Caco-2 (cell line): Measurements from ENCODE around the gene ENTPD2. TPM values are rescaled to one million over a fixed set of nuclear protein-coding genes. Genes with fewer than 3 reads are reported as not detected.

Experiments
- BruUV-seq: library from RNA; stranded (reverse); fragments of 400-500 nt; replicated peaks from 2 replicates; lab custom pipeline; 2021; lab: Mats Ljungman, UMichigan
- CTCF ChIA-PET: fragments of 300-600 bp; sonication (Branson Sonifier 250); formaldehyde crosslinking; loops from one replicate; lab custom pipeline; 2022; ENCODE audit warnings: antibody characterized with exemption; lab: Charles Lee
- POLR2A ChIA-PET: fragments of 300-600 bp; sonication (Branson Sonifier 250); formaldehyde crosslinking; loops from one replicate; lab custom pipeline; 2022; ENCODE audit warnings: antibody characterized with exemption; lab: Charles Lee
- DNase-seq, 2 experiments: peaks; one replicate each; pipeline versions ENCODE4 v3.0.0 to v3.0.0-alpha.2; 2020 to 2022
- H3K27me3 ChIP-seq: replicated peaks from 2 replicates; pipeline ENCODE4 v1.6.0; 2011; ENCODE audit warnings: low read length; ENCODE audit not compliant: control insufficient read depth, insufficient read depth
- H3K36me3 ChIP-seq: 2 replicates; pipeline ENCODE4 v1.5.1; 2011; ENCODE audit warnings: low read length; ENCODE audit not compliant: control insufficient read depth, insufficient read depth
- H3K4me1 ChIP-seq: fragments of 250-450 bp; sonication (Bioruptor Pico); 2 replicates; pipeline ENCODE4 v1.5.1; 2020; ENCODE audit warnings: mild to moderate bottlenecking
- H3K4me3 ChIP-seq: 2 replicates; pipeline ENCODE4 v1.5.1; 2011; ENCODE audit warnings: low read depth, mild to moderate bottlenecking, control low read depth, low read length
- H3K9me3 ChIP-seq: fragments of 250-450 bp; sonication (Bioruptor Pico); 2 replicates; pipeline ENCODE4 v1.5.1; 2020; ENCODE audit warnings: mild to moderate bottlenecking, moderate library complexity
- H3K27ac Mint-ChIP-seq: one replicate; pipeline ENCODE4 v1.8.0; 2022; ENCODE audit warnings: mixed read lengths; ENCODE audit not compliant: unreplicated experiment
- H3K27me3 Mint-ChIP-seq: one replicate; pipeline ENCODE4 v1.8.0; 2022; ENCODE audit warnings: mixed read lengths; ENCODE audit not compliant: insufficient read depth, unreplicated experiment
- H3K36me3 Mint-ChIP-seq: one replicate; pipeline ENCODE4 v1.8.0; 2022; ENCODE audit warnings: mild to moderate bottlenecking, mixed read lengths; ENCODE audit not compliant: insufficient read depth, unreplicated experiment
- H3K4me1 Mint-ChIP-seq: one replicate; pipeline ENCODE4 v1.8.0; 2022; ENCODE audit warnings: low read depth, mixed read lengths; ENCODE audit not compliant: unreplicated experiment
- H3K4me3 Mint-ChIP-seq: one replicate; pipeline ENCODE4 v1.8.0; 2022; ENCODE audit warnings: mild to moderate bottlenecking, moderate library complexity, mixed read lengths; ENCODE audit not compliant: unreplicated experiment
- H3K9me3 Mint-ChIP-seq: one replicate; pipeline ENCODE4 v1.8.0; 2022; ENCODE audit warnings: mixed read lengths; ENCODE audit not compliant: unreplicated experiment
- CTCF ChIP-seq, 2 experiments: fragments of 200-600 bp in 1 of 2; IDR thresholded peaks; 1 replicate in 1 of 2; 2 replicates in 1 of 2; pipeline versions ENCODE4 v1.5.1 to v1.8.0; 2011 to 2022; ENCODE audit warnings: antibody characterized with exemption in 1 of 2, control low read depth in 1 of 2, inconsistent platforms in 1 of 2, low read depth in 1 of 2, low read length in 1 of 2, mild to moderate bottlenecking in 1 of 2, moderate library complexity in 1 of 2; ENCODE audit not compliant: insufficient read depth in 1 of 2, severe bottlenecking in 1 of 2, unreplicated experiment in 1 of 2
- intact Hi-C: fragments of 100-400 bp; cut with micrococcal nuclease; formaldehyde crosslinking; loops from one replicate; pipeline ENCODE4 v1.10.0; 2022; ENCODE audit not compliant: unreplicated experiment
- total RNA-seq: library from RNA; stranded (reverse); gene quantifications from 2 replicates; pipeline ENCODE4 v1.2.3, GENCODE V29; 2022

The ENTPD2 gene
- total RNA-seq, 1 experiment from 2014 or later: 2.9 TPM

- POLR2A ChIA-PET: no interaction called here
- no peak for TF ChIP-seq CTCF (IDR thresholded peaks at IDR 0.05; ENCODE audit: insufficient read depth in 1 of 2, low read depth in 1 of 2, low read length in 1 of 2, severe bottlenecking in 1 of 2, unreplicated experiment in 1 of 2)
- intact Hi-C loops: no loop called here
Observed at GRCh38 chr9:137023583-137023991, 30.3 kb downstream of the ENTPD2 start.

GRCh38 chr9:137023157-137023556 lies 30.7 kb downstream of the ENTPD2 start:
- Mint-ChIP-seq H3K4me3 (no peak overlapping the region), H3K4me1 (peaks cover 4% of the 10 kb centered on the region), H3K27ac (no peak overlapping the region), H3K27me3 (no peaks in the 10 kb centered on the region), H3K36me3 (peaks cover 18% of the 10 kb centered on the region), H3K9me3 (no peaks in the 10 kb centered on the region)
- TF ChIP-seq CTCF (IDR thresholded peaks at IDR 0.05; ENCODE audit: insufficient read depth in 1 of 2, low read depth in 1 of 2, low read length in 1 of 2, severe bottlenecking in 1 of 2, unreplicated experiment in 1 of 2): no peak
- Histone ChIP-seq H3K36me3 (peaks cover 1% of the 10 kb centered on the region), H3K9me3 (no peaks in the 10 kb centered on the region), H3K27me3 (no peaks in the 10 kb centered on the region), H3K4me1 (peaks cover 6% of the 10 kb centered on the region), H3K4me3 (no peak overlapping the region)
- BruUV-seq: no TSS peak
- intact Hi-C loops: no loop called here
- ChIA-PET CTCF (interaction anchor here (1.2 to 1.4 kb wide), 2 partner anchors 12 to 45 kb away, joined by 3 read pairs; no protein-coding TSS in a partner anchor), POLR2A (no interaction called here)
- DNase-seq: no peak

More at GRCh38 chr9:137023583-137023991, 30.3 kb downstream of the ENTPD2 start:
- Mint-ChIP-seq H3K4me1 (peaks cover 4% of the 10 kb centered on the region), H3K27ac (no peak overlapping the region), H3K27me3 (no peaks in the 10 kb centered on the region), H3K4me3 (no peak overlapping the region), H3K9me3 (no peaks in the 10 kb centered on the region), H3K36me3 (peaks cover 18% of the 10 kb centered on the region)
- peaks cover 1% of the 10 kb centered on the region for H3K36me3 ChIP-seq
- no TSS peak for BruUV-seq
- H3K4me3 ChIP-seq: no peak overlapping the region
- CTCF ChIA-PET: interaction anchor here (1.2 kb wide), 1 partner anchor 11 kb away, joined by 3 read pairs; no protein-coding TSS in a partner anchor
- DNase-seq: no peak
- peaks cover 7% of the 10 kb centered on the region for H3K4me1 ChIP-seq
- H3K27me3 ChIP-seq: no peaks in the 10 kb centered on the region
- no peaks in the 10 kb centered on the region for H3K9me3 ChIP-seq

GRCh38 chr9:137022662-137023008 lies 31.2 kb downstream of the ENTPD2 start:
- Mint-ChIP-seq H3K27me3 (no peaks in the 10 kb centered on the region), H3K27ac (no peak overlapping the region), H3K36me3 (peaks cover 18% of the 10 kb centered on the region), H3K4me1 (peaks cover 4% of the 10 kb centered on the region), H3K9me3 (no peaks in the 10 kb centered on the region), H3K4me3 (no peak overlapping the region)
- intact Hi-C loops: no loop called here
- BruUV-seq: no TSS peak
- no peaks in the 10 kb centered on the region for H3K9me3 ChIP-seq
- ChIA-PET CTCF (interaction anchor here (0.8 to 2.0 kb wide), 5 partner anchors 9 to 45 kb away, joined by 3 to 7 read pairs (median 4); partner anchors contain the start of genes CLIC3 and FUT7), POLR2A (interaction anchor here (0.6 kb wide), 1 partner anchor 23 kb away, joined by 3 read pairs; no protein-coding TSS in a partner anchor)
- no peak for DNase-seq
- peaks cover 1% of the 10 kb centered on the region for H3K36me3 ChIP-seq
- no peak overlapping the region for H3K4me3 ChIP-seq
- no peak for TF ChIP-seq CTCF (IDR thresholded peaks at IDR 0.05; ENCODE audit: insufficient read depth in 1 of 2, low read depth in 1 of 2, low read length in 1 of 2, severe bottlenecking in 1 of 2, unreplicated experiment in 1 of 2)
- H3K27me3 ChIP-seq: no peaks in the 10 kb centered on the region
- H3K4me1 ChIP-seq: peaks cover 6% of the 10 kb centered on the region
